ENCODE data around the gene BTBD17.
A peak's percentile ranks its signal among the peaks of the same experiment; 100 is the strongest.

Gene BTBD17

DNA sequence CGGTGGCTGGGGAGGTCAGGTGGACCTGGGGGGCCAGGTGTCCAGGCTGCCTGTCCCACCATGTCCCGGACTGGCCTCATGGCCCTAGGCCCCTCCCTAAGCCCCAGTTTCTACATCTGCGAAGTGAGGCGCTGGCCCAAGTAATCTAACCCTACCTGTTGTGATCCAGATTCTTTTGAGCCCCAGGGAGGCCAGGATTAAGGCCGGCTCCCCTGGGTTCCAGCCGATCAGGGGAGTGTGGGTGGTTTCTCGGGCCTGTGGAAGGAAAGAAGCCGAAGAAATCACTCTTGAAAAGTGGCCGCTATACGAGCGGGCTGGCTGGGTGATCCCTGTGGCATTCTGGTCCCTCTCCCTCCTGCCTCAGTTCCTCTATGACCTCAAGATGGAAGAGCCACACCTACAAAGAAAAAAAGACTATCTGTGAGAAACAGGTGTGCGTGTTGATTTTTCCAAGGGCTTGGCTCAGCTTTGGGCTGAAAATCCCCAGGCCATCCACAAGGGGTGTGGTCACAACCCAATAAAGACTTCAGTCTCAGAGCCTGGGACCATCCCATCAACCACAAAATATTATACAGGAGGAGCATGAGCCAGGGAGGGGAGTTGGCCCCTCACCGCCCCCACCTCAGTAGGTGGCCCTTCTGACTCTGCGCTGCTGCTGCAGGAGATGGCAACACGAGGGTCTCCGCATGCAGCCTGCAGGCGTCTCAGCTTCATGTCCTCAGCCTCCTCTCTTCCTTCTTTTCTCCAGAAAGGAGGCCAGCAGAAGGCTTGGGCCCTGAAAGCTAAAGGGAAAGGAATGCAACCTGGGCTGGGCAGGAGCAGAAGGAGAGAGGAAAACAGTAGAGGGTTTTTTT, 25.9 kb upstream of the BTBD17 start:
- DNase-seq, result no peak

GRCh38 chr17:74386386-74386785, 24.7 kb upstream of the BTBD17 start:
- no peak for DNase-seq

- no peak for DNase-seq
Observed at GRCh38 chr17:74385201-74385600, 23.5 kb upstream of the BTBD17 start.

GRCh38 chr17:74383141-74383540, 21.5 kb upstream of the BTBD17 start:
- no peak for DNase-seq

GRCh38 chr17:74380959-74381808, 19.5 kb upstream of the BTBD17 start:
- DNase-seq, result peak; percentile 16

DNA sequence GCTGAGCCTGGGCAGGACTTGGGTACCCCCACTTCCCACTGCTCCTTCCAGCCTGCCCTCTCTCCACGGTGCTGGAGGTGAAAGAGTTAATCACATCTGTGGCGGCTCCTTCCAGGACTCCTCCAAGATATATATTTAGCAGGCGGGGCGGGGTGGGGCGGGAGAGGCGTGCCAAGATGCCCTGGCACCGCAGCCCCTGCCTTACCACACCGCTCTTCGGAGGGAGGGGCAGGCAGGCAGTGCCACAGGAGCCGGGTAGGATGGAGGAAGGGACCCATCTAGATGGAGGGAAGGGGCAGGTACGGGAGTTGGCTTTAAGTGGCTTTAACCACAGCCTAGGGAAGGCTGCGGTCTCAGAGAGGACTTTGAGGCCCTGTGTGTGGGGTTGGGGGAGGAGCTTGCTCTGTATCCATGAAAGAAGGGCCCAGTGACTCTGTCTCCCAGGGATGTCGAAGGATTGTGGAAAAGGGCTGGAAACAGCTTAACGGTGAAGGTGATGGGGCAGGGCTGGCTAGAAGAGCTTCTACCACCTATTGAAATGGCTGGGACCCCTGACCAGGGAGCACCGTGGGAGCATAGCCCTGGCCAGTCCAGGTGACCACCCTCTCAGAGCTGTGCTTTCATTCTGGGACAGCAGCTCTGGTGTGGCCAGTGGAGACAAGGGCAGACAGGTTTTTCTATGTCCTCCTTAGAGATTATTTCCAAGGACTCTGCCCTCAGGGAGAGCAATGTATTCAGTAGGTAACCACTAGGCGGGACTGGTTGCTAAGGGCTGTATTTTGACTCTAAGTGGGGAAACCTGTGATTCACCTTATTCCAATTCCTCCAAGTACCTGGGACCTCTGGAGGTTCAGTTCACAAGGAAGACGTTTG, 18.7 kb upstream of the BTBD17 start:
- peak; percentile 12 for DNase-seq

GRCh38 chr17:74379495-74380085, 17.9 kb upstream of the BTBD17 start:
- DNase-seq, result peak; percentile 82

DNA sequence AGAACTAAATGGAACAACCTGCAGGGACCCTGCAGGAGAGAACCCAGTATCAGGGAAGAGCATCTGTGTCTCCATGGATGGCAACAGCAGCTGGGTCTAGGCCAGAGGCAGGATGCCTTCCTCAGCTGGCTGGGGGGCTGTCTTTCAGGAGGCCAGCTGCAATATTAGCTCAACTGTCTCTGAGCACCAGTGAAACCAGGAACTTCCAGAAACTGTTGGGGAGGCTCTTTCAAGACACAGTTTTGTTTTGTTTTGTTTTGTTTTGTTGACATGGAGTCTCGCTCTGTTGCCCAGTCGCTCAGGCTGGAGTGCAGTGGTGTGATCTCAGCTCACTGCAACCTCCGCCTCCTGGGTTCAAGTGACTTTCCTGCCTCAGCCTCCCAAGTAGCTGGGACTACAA, 13.2 kb upstream of the BTBD17 start:
- no peak for DNase-seq

- no peak for DNase-seq
Observed at GRCh38 chr17:74373838-74374606, 12.4 kb upstream of the BTBD17 start.

DNA sequence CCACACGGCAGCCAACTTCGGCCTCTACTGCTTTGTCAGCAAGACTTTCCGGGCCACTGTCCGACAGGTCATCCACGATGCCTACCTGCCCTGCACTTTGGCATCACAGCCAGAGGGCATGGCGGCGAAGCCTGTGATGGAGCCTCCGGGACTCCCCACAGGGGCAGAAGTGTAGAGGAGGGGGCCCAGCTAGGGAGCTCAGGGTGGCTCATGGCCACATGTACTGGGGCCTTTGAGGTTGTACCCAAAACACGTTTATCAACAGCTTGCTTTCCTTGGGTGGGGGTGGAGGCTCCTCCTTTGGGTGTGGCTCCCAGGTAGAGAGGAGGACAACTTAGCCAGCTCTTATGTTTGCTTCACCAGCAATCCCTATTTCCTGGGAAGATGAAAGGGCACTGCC, 10.8 kb upstream of the BTBD17 start:
- DNase-seq, result no peak

DNA sequence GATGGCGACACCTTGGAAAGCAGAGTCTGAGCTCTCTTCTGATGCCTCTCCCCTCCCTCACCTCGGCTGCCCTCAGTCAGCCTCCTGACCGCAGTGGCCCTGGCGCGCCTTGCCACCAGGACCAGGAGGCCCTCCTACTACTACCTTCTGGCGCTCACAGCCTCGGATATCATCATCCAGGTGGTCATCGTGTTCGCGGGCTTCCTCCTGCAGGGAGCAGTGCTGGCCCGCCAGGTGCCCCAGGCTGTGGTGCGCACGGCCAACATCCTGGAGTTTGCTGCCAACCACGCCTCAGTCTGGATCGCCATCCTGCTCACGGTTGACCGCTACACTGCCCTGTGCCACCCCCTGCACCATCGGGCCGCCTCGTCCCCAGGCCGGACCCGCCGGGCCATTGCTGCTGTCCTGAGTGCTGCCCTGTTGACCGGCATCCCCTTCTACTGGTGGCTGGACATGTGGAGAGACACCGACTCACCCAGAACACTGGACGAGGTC, 10.0 kb upstream of the BTBD17 start:
- DNase-seq, result no peak

GRCh38 chr17:74369665-74370490, 8.2 kb upstream of the BTBD17 start:
- DNase-seq, result no peak

GRCh38 chr17:74369221-74369620, 7.6 kb upstream of the BTBD17 start:
- DNase-seq, result no peak

DNA sequence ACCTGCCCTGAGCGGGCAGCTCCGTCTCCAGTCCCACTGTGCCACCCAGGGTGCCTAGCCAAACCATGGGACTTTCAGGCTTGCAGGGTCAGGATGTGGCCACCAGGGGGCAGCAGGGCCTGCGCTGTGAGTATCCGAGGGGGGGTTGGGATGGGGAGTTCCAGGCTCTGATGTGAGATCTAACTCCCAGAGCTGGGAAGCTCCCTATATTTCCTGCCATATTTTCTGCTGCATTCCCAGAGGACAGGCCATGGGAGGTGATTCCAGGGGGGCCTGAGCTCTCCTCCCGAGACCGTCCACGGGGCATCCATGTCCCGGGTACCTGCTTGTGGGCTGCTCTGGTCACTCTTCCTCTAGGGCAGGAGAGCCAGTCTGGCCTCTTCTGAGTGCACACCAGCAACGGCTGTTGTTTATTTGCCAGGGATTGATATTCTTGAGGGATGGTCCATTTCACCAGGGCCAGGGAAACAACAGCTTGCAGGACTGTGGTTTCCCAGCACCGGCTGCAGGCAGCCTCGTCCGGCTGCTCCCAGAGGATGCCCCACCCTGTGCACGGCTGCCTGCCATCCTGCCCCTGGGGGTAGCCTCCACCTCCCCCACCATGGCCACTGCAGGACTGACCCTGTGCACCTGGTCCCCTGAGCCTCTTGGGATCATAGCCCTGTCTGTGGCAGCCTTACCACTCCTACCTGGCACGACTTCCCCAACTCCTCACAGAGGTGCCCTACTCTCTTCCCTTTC, 6.8 kb upstream of the BTBD17 start:
- peak; percentile 72 for DNase-seq

DNA sequence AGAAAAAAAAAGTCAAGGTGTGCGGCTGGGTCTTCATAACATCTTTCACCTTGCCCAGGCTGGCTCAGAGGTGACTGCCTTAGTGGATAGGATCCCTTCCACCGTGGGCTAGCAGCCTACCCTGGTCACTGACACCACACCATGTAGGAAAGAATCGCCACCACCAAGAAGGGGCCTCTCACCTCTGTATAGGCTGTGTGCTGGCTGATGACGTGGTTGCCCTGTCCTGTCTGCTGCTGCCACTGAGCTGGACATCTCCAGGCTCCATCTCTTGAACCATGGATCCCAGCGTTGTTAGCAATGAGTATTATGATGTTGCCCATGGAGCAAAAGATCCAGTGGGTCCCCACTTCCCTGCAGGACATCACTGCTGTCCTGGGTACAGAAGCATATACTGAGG, 5.5 kb upstream of the BTBD17 start, which contains the start of gene GPR142:
TSS of gene GPR142 (plus strand) at position 301 of the 400 bp plus-strand sequence. CDS start 2,035 bp downstream, outside the sequence.
- DNase-seq, result no peak

DNA sequence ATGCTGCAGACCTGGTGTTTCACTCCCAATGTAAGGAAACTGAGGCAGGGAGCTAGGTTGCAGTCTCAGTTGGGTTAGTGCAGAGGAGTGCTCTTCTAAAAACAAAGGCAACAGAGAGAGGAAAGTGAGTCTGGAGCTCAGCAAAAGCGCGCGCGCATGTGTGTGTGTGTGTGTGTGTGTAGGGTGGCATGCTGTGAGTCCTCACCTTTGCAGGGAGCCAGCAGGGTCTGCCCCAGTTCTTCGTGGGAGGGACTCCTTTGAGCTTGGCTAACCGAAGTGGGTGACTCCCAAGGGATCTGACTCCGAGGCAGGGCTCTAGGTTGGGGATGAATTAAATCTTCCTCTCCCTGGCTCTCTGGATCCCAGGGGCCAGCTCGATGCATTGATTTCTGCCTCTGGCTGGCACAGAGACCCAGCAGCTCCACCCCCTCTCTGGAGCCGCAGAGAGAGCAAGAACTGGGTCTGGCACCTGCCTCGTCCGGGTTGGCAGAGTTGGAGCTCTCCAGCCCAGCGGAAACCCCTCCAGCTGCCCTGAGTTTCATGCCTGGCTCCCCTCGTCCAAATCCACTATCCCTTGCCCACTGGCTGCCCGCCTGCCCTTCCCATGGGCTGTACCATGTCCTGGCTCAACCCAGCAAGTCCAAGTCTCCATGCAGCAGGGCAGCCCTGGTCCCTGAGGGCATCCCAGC, 1.3 kb upstream of the BTBD17 start:
- DNase-seq, result no peak

DNA sequence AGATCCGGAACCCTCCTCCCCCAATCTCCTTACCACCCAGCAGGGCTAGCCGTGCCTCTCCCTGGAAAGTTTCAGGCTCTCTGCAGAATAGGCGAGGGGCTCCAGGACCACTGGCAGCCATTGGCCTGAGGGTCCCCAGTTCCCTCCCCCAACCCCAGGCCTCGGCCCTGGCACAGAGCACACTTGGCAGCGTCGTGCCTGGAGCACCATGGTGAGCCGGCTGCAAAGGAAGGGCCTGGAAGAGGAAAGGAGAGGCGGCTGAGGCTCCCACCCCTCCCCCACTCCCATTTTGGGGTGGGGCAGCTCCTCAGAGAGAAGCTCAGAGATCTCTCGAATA, 369 bp upstream of the BTBD17 start:
- DNase-seq, result no peak

DNA sequence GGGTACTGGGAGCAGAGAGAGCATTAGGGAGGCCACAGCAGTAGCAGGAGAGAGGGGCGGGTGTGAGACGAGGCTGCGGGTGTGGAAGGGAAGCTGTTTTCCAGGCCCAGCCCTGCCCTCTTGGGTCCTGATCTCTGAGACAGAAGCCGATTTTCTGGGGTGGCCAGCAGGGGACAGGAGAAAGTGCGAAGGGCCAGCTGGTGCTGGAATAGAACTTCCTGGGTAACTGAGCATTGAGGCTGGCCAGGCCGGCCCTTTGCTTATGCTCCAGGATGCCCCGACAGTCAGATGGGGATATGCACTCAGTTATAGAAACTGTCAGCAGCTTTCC, 804 bp downstream of the BTBD17 start:
- DNase-seq, result no peak

GRCh38 chr17:74359916-74360315, 1.8 kb downstream of the BTBD17 start:
- no peak for DNase-seq

All from hematopoietic multipotent progenitor cell treated with erythropoietin and hydrocortisone succinate and interleukin-3 and kit ligand, for 8 days (in vitro differentiated cells).